ENCODE results near the gene RHBG. TPM values are rescaled to one million over a fixed set of nuclear protein-coding genes. Genes with fewer than 3 reads are reported as not detected.

Gene RHBG
- total RNA-seq, 1 experiment from 2014 or later, result 5.7 TPM

DNA sequence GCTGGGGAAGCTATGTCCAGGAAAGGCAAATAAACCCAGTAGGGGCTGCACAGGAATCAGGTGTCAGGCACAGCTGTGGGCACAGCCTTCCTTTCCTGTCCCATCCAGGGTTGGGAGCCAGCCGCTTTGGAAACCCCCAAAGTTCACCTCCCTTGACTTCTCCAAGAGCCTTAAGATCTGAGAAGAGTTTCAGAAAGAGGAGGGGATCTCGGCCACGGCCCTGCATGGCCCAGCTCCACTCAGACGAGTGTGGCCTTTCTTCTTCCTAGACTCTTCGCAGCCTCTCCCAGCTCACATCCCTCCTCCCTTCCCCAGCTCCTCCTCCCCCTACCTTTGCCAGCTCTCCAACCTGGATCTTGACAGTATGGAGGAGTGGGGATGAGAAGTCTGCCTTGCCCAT, 36.7 kb downstream of the RHBG start (continued):
- TF ChIP-seq, protein P1, sequence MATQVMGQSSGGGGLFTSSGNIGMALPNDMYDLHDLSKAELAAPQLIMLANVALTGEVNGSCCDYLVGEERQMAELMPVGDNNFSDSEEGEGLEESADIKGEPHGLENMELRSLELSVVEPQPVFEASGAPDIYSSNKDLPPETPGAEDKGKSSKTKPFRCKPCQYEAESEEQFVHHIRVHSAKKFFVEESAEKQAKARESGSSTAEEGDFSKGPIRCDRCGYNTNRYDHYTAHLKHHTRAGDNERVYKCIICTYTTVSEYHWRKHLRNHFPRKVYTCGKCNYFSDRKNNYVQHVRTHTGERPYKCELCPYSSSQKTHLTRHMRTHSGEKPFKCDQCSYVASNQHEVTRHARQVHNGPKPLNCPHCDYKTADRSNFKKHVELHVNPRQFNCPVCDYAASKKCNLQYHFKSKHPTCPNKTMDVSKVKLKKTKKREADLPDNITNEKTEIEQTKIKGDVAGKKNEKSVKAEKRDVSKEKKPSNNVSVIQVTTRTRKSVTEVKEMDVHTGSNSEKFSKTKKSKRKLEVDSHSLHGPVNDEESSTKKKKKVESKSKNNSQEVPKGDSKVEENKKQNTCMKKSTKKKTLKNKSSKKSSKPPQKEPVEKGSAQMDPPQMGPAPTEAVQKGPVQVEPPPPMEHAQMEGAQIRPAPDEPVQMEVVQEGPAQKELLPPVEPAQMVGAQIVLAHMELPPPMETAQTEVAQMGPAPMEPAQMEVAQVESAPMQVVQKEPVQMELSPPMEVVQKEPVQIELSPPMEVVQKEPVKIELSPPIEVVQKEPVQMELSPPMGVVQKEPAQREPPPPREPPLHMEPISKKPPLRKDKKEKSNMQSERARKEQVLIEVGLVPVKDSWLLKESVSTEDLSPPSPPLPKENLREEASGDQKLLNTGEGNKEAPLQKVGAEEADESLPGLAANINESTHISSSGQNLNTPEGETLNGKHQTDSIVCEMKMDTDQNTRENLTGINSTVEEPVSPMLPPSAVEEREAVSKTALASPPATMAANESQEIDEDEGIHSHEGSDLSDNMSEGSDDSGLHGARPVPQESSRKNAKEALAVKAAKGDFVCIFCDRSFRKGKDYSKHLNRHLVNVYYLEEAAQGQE (IDR thresholded peaks at IDR 0.05; ENCODE audit: low read depth), result no peak
- no peak for TF ChIP-seq JUND (IDR thresholded peaks at IDR 0.05)
- TF ChIP-seq TCF7L2 (IDR thresholded peaks at IDR 0.05; ENCODE audit: borderline replicate concordance, extremely low read depth, insufficient read depth, insufficient read length), result no peak
- TF ChIP-seq SRF (IDR thresholded peaks at IDR 0.05; ENCODE audit: low read depth), result no peak

DNA sequence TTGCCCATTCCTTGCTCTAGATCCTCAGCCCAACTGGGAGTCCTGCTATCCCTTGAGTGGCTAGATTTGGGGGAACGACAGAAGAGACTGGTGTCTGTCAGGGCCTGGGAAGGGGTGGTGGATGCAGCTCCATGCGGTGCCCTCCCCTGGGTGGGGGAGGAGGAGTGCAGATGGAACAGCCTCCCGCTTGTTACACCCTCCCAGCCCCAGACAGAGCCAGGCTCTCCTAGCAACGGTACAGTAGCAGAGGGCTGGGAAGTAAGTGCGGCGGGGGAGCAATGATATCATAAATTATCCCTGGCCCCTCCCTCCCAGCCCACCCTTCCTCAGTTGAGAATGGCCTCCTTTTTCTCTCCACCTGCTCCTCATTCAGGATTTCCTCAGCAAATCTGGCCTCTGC, 37.2 kb downstream of the RHBG start:
- DNase-seq (ENCODE audit: low read depth, low spot score) (no peak), ATAC-seq (no peak)
- Histone ChIP-seq H3K4me2 (ENCODE audit: low read length) (no peak overlapping the region), H3K4me1 (ENCODE audit: control insufficient read depth in 1 of 2, insufficient read depth in 2 of 2, low read length in 2 of 2) (peaks cover 0 to 6% of the 10 kb centered on the region in 2 experiments; a peak in 1 of 4 replicates), H3K9me3 (ENCODE audit: control insufficient read depth in 1 of 2, insufficient read depth in 1 of 2, low read depth in 1 of 2, low read length in 2 of 2) (no peaks in the 10 kb centered on the region), H3K36me3 (ENCODE audit: control insufficient read depth in 1 of 2, insufficient read depth in 2 of 2, low read length in 2 of 2) (no peaks in the 10 kb centered on the region; a peak in 1 of 4 replicates), H3K79me2 (ENCODE audit: insufficient read depth, low read length) (no peaks in the 10 kb centered on the region), H3K27ac (ENCODE audit: low read depth, low read length) (no peak overlapping the region), H2AFZ (ENCODE audit: low read depth, low read length, poor library complexity, severe bottlenecking) (no peak overlapping the region), H4K20me1 (ENCODE audit: insufficient read depth) (no peaks in the 10 kb centered on the region), H3K9me2 (ENCODE audit: insufficient read depth) (no peaks in the 10 kb centered on the region), H3K4me3 (replicated peaks in 1 of 2; ENCODE audit: low read depth in 1 of 2, low read length in 2 of 2) (no peak overlapping the region), H3K27me3 (ENCODE audit: insufficient read depth, low read length) (no peaks in the 10 kb centered on the region), H3K9ac (ENCODE audit: low read length) (no peak overlapping the region)
- TF ChIP-seq, protein P2, sequence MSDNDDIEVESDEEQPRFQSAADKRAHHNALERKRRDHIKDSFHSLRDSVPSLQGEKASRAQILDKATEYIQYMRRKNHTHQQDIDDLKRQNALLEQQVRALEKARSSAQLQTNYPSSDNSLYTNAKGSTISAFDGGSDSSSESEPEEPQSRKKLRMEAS (IDR thresholded peaks at IDR 0.05), result no peak
- TF ChIP-seq ZFX (IDR thresholded peaks at IDR 0.05) (no peak), POLR2AphosphoS5 (IDR thresholded peaks at IDR 0.05; ENCODE audit: low read depth, low read length) (no peak), EZH2 (IDR thresholded peaks at IDR 0.05) (no peak), SP1 (IDR thresholded peaks at IDR 0.05; ENCODE audit: low read depth) (no peak), CBX3 (IDR thresholded peaks at IDR 0.05; ENCODE audit: low read depth) (no peak), TCF7L2 (IDR thresholded peaks at IDR 0.05; ENCODE audit: borderline replicate concordance, extremely low read depth, insufficient read depth, insufficient read length) (no peak), EGR1 (IDR thresholded peaks at IDR 0.05; ENCODE audit: low read depth) (no peak), YY1 (IDR thresholded peaks at IDR 0.05; ENCODE audit: extremely low read depth, insufficient replicate concordance, low read depth, low read length) (no peak)
- TF ChIP-seq, protein P1 (IDR thresholded peaks at IDR 0.05; ENCODE audit: low read depth), result no peak
- TF ChIP-seq, protein P3, sequence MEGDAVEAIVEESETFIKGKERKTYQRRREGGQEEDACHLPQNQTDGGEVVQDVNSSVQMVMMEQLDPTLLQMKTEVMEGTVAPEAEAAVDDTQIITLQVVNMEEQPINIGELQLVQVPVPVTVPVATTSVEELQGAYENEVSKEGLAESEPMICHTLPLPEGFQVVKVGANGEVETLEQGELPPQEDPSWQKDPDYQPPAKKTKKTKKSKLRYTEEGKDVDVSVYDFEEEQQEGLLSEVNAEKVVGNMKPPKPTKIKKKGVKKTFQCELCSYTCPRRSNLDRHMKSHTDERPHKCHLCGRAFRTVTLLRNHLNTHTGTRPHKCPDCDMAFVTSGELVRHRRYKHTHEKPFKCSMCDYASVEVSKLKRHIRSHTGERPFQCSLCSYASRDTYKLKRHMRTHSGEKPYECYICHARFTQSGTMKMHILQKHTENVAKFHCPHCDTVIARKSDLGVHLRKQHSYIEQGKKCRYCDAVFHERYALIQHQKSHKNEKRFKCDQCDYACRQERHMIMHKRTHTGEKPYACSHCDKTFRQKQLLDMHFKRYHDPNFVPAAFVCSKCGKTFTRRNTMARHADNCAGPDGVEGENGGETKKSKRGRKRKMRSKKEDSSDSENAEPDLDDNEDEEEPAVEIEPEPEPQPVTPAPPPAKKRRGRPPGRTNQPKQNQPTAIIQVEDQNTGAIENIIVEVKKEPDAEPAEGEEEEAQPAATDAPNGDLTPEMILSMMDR (IDR thresholded peaks at IDR 0.05 in 2 of 3, conservative IDR thresholded peaks at IDR 0.05 in 1 of 3; ENCODE audit: borderline replicate concordance in 1 of 3, insufficient read depth in 1 of 3, low read depth in 2 of 3, low read length in 2 of 3), result no peak
- BruUV-seq (replicated peaks), result no TSS peak
- intact Hi-C loops (cut with micrococcal nuclease), result no loop called here
- CTCF ChIA-PET, result no interaction called here
- RAD21 ChIA-PET (ENCODE audit: low non-redundant PET in 1 of 2, low total read pairs in 2 of 2, uncharacterized antibody in 2 of 2, unreplicated experiment in 2 of 2), result no interaction called here
- POLR2A ChIA-PET, result no interaction called here
